GM18498 (cell line): ENCODE data around the gene IGF2BP2.
"Not testable (repeated sequence)": the region's sequence is repeated elsewhere in the genome, so short reads cannot be mapped to it uniquely, and the experiment has no call there.

Experiments
- ATAC-seq: cut with Tn5 transposase; IDR thresholded peaks from one replicate; pipeline ENCODE4 v1.9.1; 2021; ENCODE audit warnings: mild to moderate bottlenecking, moderate library complexity; ENCODE audit not compliant: unreplicated experiment

Gene IGF2BP2

GRCh38 chr3:185647880-185648210 is 177.0 kb downstream of the IGF2BP2 start:
- no peak for ATAC-seq

GRCh38 chr3:185647134-185647879 is 177.5 kb downstream of the IGF2BP2 start:
- no peak for ATAC-seq

GRCh38 chr3:185646382-185647133 is 178.3 kb downstream of the IGF2BP2 start:
- peak; percentile 59 for ATAC-seq

- ATAC-seq = no peak
These were observed 179.1 kb downstream of the IGF2BP2 start for GRCh38 chr3:185645596-185646381.

- not testable (repeated sequence) for ATAC-seq
These were observed 179.7 kb downstream of the IGF2BP2 start for GRCh38 chr3:185645191-185645590.

GRCh38 chr3:185640308-185640707 is 184.5 kb downstream of the IGF2BP2 start:
- no peak for ATAC-seq

- ATAC-seq = no peak
These were observed 185.1 kb downstream of the IGF2BP2 start for GRCh38 chr3:185639632-185640206.

GRCh38 chr3:185638651-185639050 is 186.2 kb downstream of the IGF2BP2 start:
- not testable (repeated sequence) for ATAC-seq

GRCh38 chr3:185637388-185637787 is 187.5 kb downstream of the IGF2BP2 start:
- no peak for ATAC-seq

- no peak for ATAC-seq
These were observed 191.8 kb downstream of the IGF2BP2 start for GRCh38 chr3:185632996-185633395.

- no peak for ATAC-seq
These were observed 193.2 kb downstream of the IGF2BP2 start for GRCh38 chr3:185631508-185632206.

GRCh38 chr3:185631108-185631507 is 193.7 kb downstream of the IGF2BP2 start:
- ATAC-seq = no peak

GRCh38 chr3:185630182-185630622 is 194.6 kb downstream of the IGF2BP2 start:
- ATAC-seq = no peak

GRCh38 chr3:185629554-185630181 is 195.2 kb downstream of the IGF2BP2 start:
- ATAC-seq = no peak

- ATAC-seq = no peak
These were observed 199.1 kb downstream of the IGF2BP2 start for GRCh38 chr3:185625784-185626183.

GRCh38 chr3:185623939-185624665 is 200.7 kb downstream of the IGF2BP2 start:
- no peak for ATAC-seq

GRCh38 chr3:185613016-185613415 is 211.8 kb downstream of the IGF2BP2 start:
- ATAC-seq = no peak

GRCh38 chr3:185606196-185606595 is 218.6 kb downstream of the IGF2BP2 start:
- ATAC-seq = no peak

- ATAC-seq = no peak
These were observed 219.3 kb downstream of the IGF2BP2 start for GRCh38 chr3:185605566-185605965.
